Hepatocyte (in vitro differentiated cells): ENCODE data around the gene PROM2. TPM values are rescaled to one million over a fixed set of nuclear protein-coding genes. Genes with fewer than 3 reads are reported as not detected.

Source experiments
- DNase-seq: peaks from one replicate; pipeline ENCODE4 v3.0.0-alpha.2; 2016; ENCODE audit warnings: low spot score
- H2AFZ ChIP-seq: fragments of 200-600 bp; sonication (generic); 2 replicates; pipeline ENCODE4 v1.6.0; 2016; ENCODE audit warnings: antibody characterized with exemption, mild to moderate bottlenecking
- H3K27ac ChIP-seq: fragments of 200-600 bp; sonication (generic); 2 replicates; pipeline ENCODE4 v1.5.1; 2016; ENCODE audit warnings: mild to moderate bottlenecking
- H3K27me3 ChIP-seq: fragments of 200-600 bp; sonication (generic); 2 replicates; pipeline ENCODE4 v1.6.1; 2016
- H3K36me3 ChIP-seq: fragments of 200-600 bp; sonication (generic); replicated peaks from 2 replicates; pipeline ENCODE4 v1.5.1; 2016; ENCODE audit warnings: low read depth; ENCODE audit not compliant: insufficient read depth
- H3K4me1 ChIP-seq: fragments of 200-600 bp; sonication (generic); 2 replicates; pipeline ENCODE4 v1.5.1; 2016; ENCODE audit warnings: mild to moderate bottlenecking, moderate library complexity; ENCODE audit not compliant: insufficient read depth
- H3K4me2 ChIP-seq: fragments of 200-600 bp; sonication (generic); 2 replicates; pipeline ENCODE4 v1.6.0; 2016
- H3K4me3 ChIP-seq: fragments of 200-600 bp; sonication (generic); 2 replicates; pipeline ENCODE4 v1.5.1; 2016; ENCODE audit warnings: mild to moderate bottlenecking
- H3K79me2 ChIP-seq: fragments of 200-600 bp; sonication (generic); 2 replicates; pipeline ENCODE4 v1.6.0; 2017; ENCODE audit warnings: mild to moderate bottlenecking
- H3K9me2 ChIP-seq: fragments of 200-600 bp; sonication (generic); replicated peaks from 2 replicates; pipeline ENCODE4 v1.6.0; 2017; ENCODE audit warnings: mild to moderate bottlenecking; ENCODE audit not compliant: insufficient read depth
- H3K9me3 ChIP-seq: fragments of 200-600 bp; sonication (generic); 2 replicates; pipeline ENCODE4 v1.5.1; 2016; ENCODE audit warnings: low read depth, mild to moderate bottlenecking
- H4K20me1 ChIP-seq: fragments of 200-600 bp; sonication (generic); 2 replicates; pipeline ENCODE4 v1.6.0; 2016; ENCODE audit warnings: mild to moderate bottlenecking; ENCODE audit not compliant: insufficient read depth, poor library complexity, severe bottlenecking
- EZH2 ChIP-seq: fragments of 200-600 bp; sonication (generic); IDR thresholded peaks from 2 replicates; pipeline ENCODE4 v1.6.1; 2016; ENCODE audit warnings: antibody characterized with exemption, mild to moderate bottlenecking, borderline replicate concordance
- EZH2phosphoT487 ChIP-seq: fragments of 200-600 bp; sonication (generic); IDR thresholded peaks from one replicate; pipeline ENCODE4 v1.6.1; 2018; ENCODE audit warnings: antibody characterized with exemption, mild to moderate bottlenecking, low read depth, moderate library complexity; ENCODE audit not compliant: unreplicated experiment, severe bottlenecking
- WGBS: methylation state at CpG from one replicate; pipeline ENCODE4 v1.1.6; 2016; ENCODE audit warnings: low lambda C conversion rate; ENCODE audit errors: missing lambda C conversion rate; 5-methylcytosine and 5-hydroxymethylcytosine counted together
- polyA plus RNA-seq: library from polyadenylated mRNA; unstranded; fragments of >200 nt; fragmentation: Nextera tagmentation; extraction: Ambion mirVana; gene quantifications from 2 replicates; pipeline ENCODE4 v1.2.1, GENCODE V29; 2016
- total RNA-seq: library from RNA; depleted of rRNA; stranded (reverse); fragments of >200 nt; gene quantifications from 2 replicates; pipeline ENCODE4 v1.2.3, GENCODE V29; 2014
- TF ChIP-seq, protein P1 (sequence below): fragments of 200-600 bp; sonication (generic); IDR thresholded peaks from 2 replicates; pipeline ENCODE4 v1.5.1; 2016; ENCODE audit warnings: antibody characterized with exemption, mild to moderate bottlenecking; ENCODE audit not compliant: poor library complexity

Gene PROM2
- total and polyA plus RNA-seq, 2 experiments from 2014 or later, result 2.6 to 2.8 TPM

DNA sequence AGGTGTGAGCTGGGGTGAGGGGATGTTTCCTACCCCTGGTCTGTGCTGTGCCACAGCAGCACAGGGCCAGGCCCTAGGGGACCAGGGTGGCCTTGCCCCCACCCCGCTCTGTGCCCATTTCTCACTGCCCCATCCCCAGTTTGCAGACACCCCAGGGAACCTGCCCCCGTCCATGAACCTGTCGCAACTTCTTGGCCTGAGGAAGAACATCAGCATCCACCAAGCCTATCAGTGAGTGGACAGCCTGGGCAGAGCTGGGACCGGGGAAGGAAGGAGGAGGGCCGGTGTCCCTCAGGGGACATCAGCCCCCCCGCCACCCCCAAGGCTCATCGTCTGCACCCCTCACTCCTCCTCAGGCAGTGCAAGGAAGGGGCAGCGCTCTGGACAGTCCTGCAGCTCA is 7.5 kb downstream of the PROM2 start:
- WGBS, result 93% methylated on average over 7 of the region's 8 CpGs
- H3K36me3 ChIP-seq, result no peaks in the 10 kb centered on the region
- H2AFZ ChIP-seq, result no peak overlapping the region

DNA sequence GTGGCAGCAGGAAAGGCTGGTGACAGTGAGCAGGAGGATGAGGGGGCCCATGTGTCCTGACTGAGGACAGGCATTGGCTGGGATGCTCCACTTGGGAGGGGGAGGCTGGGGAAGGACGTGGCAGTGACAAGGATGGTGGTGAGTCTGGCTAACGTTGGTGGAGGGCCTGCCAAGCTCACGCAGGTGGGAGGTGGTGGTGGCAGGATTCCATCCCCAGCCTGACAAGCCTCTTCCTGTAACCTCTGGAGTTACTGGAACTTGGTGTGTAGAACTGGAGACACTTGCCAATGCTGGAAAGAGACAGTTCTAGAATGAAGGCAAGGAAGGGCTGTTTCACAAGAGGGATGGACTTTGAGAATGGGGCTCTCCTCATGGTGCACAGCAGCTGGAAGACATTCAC is 8.2 kb downstream of the PROM2 start:
- H3K9me2 ChIP-seq, result no peaks in the 10 kb centered on the region
- H3K27me3 ChIP-seq, result no peaks in the 10 kb centered on the region
- DNase-seq, result no peak
- no peak overlapping the region for H3K4me3 ChIP-seq
- WGBS, result 44% methylated on average over 3 of the region's 3 CpGs
- TF ChIP-seq EZH2, result no peak
- no peak for TF ChIP-seq EZH2phosphoT487
- TF ChIP-seq, protein P1, sequence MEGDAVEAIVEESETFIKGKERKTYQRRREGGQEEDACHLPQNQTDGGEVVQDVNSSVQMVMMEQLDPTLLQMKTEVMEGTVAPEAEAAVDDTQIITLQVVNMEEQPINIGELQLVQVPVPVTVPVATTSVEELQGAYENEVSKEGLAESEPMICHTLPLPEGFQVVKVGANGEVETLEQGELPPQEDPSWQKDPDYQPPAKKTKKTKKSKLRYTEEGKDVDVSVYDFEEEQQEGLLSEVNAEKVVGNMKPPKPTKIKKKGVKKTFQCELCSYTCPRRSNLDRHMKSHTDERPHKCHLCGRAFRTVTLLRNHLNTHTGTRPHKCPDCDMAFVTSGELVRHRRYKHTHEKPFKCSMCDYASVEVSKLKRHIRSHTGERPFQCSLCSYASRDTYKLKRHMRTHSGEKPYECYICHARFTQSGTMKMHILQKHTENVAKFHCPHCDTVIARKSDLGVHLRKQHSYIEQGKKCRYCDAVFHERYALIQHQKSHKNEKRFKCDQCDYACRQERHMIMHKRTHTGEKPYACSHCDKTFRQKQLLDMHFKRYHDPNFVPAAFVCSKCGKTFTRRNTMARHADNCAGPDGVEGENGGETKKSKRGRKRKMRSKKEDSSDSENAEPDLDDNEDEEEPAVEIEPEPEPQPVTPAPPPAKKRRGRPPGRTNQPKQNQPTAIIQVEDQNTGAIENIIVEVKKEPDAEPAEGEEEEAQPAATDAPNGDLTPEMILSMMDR, result no peak
- H3K9me3 ChIP-seq, result no peaks in the 10 kb centered on the region
- H4K20me1 ChIP-seq, result no peaks in the 10 kb centered on the region
- no peaks in the 10 kb centered on the region for H3K36me3 ChIP-seq
- H3K27ac ChIP-seq, result no peak overlapping the region
- H3K4me1 ChIP-seq, result no peaks in the 10 kb centered on the region
- H3K79me2 ChIP-seq, result no peaks in the 10 kb centered on the region
- H3K4me2 ChIP-seq, result no peak overlapping the region
- H2AFZ ChIP-seq, result no peak overlapping the region

More for the DNA sequence above, 7.5 kb downstream of the PROM2 start:
- Histone ChIP-seq H3K4me2 (no peak overlapping the region), H3K9me2 (no peaks in the 10 kb centered on the region), H3K27me3 (no peaks in the 10 kb centered on the region), H3K79me2 (no peaks in the 10 kb centered on the region), H3K27ac (no peak overlapping the region), H3K4me1 (no peaks in the 10 kb centered on the region), H4K20me1 (no peaks in the 10 kb centered on the region), H3K4me3 (no peak overlapping the region), H3K9me3 (no peaks in the 10 kb centered on the region)
- TF ChIP-seq EZH2 (no peak), EZH2phosphoT487 (no peak)
- TF ChIP-seq, protein P1, result no peak
- no peak for DNase-seq

DNA sequence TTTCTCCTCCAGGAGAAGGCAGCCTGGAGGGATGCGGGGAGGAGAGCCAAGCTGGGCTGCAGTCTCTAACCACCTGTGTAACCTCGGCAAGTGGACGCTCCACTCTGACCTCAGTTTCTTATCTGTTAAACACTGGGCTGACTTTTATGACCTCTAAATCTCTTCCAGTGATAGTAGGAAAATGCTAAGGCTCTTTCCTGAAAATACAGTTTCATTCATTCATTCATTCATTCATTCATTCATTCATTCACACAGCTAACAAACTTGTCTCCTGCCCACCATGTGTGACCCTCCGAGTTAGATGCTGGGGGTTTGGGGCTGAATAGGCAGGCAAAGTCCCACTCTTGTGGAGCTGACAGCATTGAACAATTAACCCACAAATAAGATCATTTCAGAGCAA is 9.3 kb downstream of the PROM2 start:
- Histone ChIP-seq H3K4me2 (no peak overlapping the region), H3K79me2 (no peaks in the 10 kb centered on the region), H3K27ac (no peak overlapping the region), H3K9me3 (no peaks in the 10 kb centered on the region), H3K4me1 (no peaks in the 10 kb centered on the region), H2AFZ (no peak overlapping the region), H4K20me1 (no peaks in the 10 kb centered on the region), H3K9me2 (no peaks in the 10 kb centered on the region), H3K27me3 (no peaks in the 10 kb centered on the region), H3K36me3 (no peaks in the 10 kb centered on the region), H3K4me3 (no peak overlapping the region)
- 86% methylated on average over 4 of the region's 4 CpGs for WGBS
- TF ChIP-seq EZH2 (no peak), EZH2phosphoT487 (no peak)
- TF ChIP-seq, protein P1, result no peak
- DNase-seq, result no peak
